HG03571 (cell line): ENCODE measurements around the gene SURF4.
"Not testable (repeated sequence)": the region's sequence is repeated elsewhere in the genome, so short reads cannot be mapped to it uniquely, and the experiment has no call there.

ENCODE experiments used
- ATAC-seq: cut with Tn5 transposase; IDR thresholded peaks from one replicate; pipeline ENCODE4 v1.9.1; 2021; ENCODE audit not compliant: unreplicated experiment

Gene SURF4

GRCh38 chr9:133397895-133398294 lies 22.0 kb upstream of the SURF4 start:
- no peak for ATAC-seq

GRCh38 chr9:133397370-133397769 lies 21.5 kb upstream of the SURF4 start:
- no peak for ATAC-seq

GRCh38 chr9:133396952-133397351 lies 21.1 kb upstream of the SURF4 start:
- no peak for ATAC-seq

GRCh38 chr9:133394687-133395271 lies 18.9 kb upstream of the SURF4 start:
- no peak for ATAC-seq

GRCh38 chr9:133393399-133393798 lies 17.5 kb upstream of the SURF4 start:
- ATAC-seq = no peak

- not testable (repeated sequence) for ATAC-seq
Observed at GRCh38 chr9:133392308-133392707, 16.4 kb upstream of the SURF4 start.

- not testable (repeated sequence) for ATAC-seq
Observed at GRCh38 chr9:133391449-133391848, 15.6 kb upstream of the SURF4 start.

- ATAC-seq = no peak
Observed at GRCh38 chr9:133390713-133391112, 14.9 kb upstream of the SURF4 start.

GRCh38 chr9:133389562-133389961 lies 13.7 kb upstream of the SURF4 start:
- ATAC-seq = no peak

- no peak for ATAC-seq
Observed at GRCh38 chr9:133389025-133389557, 13.2 kb upstream of the SURF4 start.

- ATAC-seq = no peak
Observed at GRCh38 chr9:133387680-133388079, 11.8 kb upstream of the SURF4 start.

- ATAC-seq = no peak
Observed at GRCh38 chr9:133386338-133386737, 10.5 kb upstream of the SURF4 start.

GRCh38 chr9:133385452-133385851 lies 9.6 kb upstream of the SURF4 start:
- no peak for ATAC-seq

GRCh38 chr9:133384736-133385321 lies 9.0 kb upstream of the SURF4 start:
- no peak for ATAC-seq

- ATAC-seq = no peak
Observed at GRCh38 chr9:133383438-133383837, 7.6 kb upstream of the SURF4 start.

- no peak for ATAC-seq
Observed at GRCh38 chr9:133382507-133383141, 6.8 kb upstream of the SURF4 start.

GRCh38 chr9:133380734-133381133 lies 4.9 kb upstream of the SURF4 start:
- ATAC-seq = no peak

- no peak for ATAC-seq
Observed at GRCh38 chr9:133379153-133380086, 3.6 kb upstream of the SURF4 start.

- no peak for ATAC-seq
Observed at GRCh38 chr9:133378408-133378962, 2.6 kb upstream of the SURF4 start.

GRCh38 chr9:133377721-133378216 lies 1.9 kb upstream of the SURF4 start:
- no peak for ATAC-seq

GRCh38 chr9:133377280-133377679 lies 1.4 kb upstream of the SURF4 start:
- ATAC-seq = not testable (repeated sequence)
